ENCODE data around the gene FGF11.

Gene FGF11

GRCh38 chr17:7439462-7440112 lies at the start of gene FGF11:
Gene FGF11 (plus strand): TSS chr17:7439512. CDS start chr17:7439621, 109 bp downstream.
- Histone ChIP-seq H3K27ac (ENCODE audit: low read depth, low read length) (no peak within 1 kb of the TSS), H3K4me3 (ENCODE audit: low read length) (peak within 1 kb of the TSS; percentile 57), H3K9ac (ENCODE audit: low read length) (peak within 1 kb of the TSS; percentile 10), H3K36me3 (ENCODE audit: control insufficient read depth, insufficient read depth, low read length) (no peaks in the 10 kb centered on the region), H3K4me1 (ENCODE audit: control insufficient read depth, insufficient read depth, low read length) (peaks cover 15% of the 10 kb centered on the region), H3K27me3 (ENCODE audit: control insufficient read depth, insufficient read depth, low read length) (peaks cover 32% of the 10 kb centered on the region)

- peaks cover 10% of the 10 kb centered on the region for H3K36me3 ChIP-seq (ENCODE audit: control insufficient read depth, insufficient read depth, low read length)
- H3K4me3 ChIP-seq (ENCODE audit: low read length) = no peak overlapping the region
- no peaks in the 10 kb centered on the region for H3K27me3 ChIP-seq (ENCODE audit: control insufficient read depth, insufficient read depth, low read length)
- H3K4me1 ChIP-seq (ENCODE audit: control insufficient read depth, insufficient read depth, low read length) = no peaks in the 10 kb centered on the region
- no peak overlapping the region for H3K27ac ChIP-seq (ENCODE audit: low read depth, low read length)
- H3K9ac ChIP-seq (ENCODE audit: low read length) = no peak overlapping the region
Measured at GRCh38 chr17:7389924-7390910, 49.1 kb upstream of the FGF11 start.

- Histone ChIP-seq H3K27me3 (ENCODE audit: control insufficient read depth, insufficient read depth, low read length) (no peaks in the 10 kb centered on the region), H3K4me1 (ENCODE audit: control insufficient read depth, insufficient read depth, low read length) (no peaks in the 10 kb centered on the region), H3K9ac (ENCODE audit: low read length) (no peak overlapping the region), H3K36me3 (ENCODE audit: control insufficient read depth, insufficient read depth, low read length) (peaks cover 10% of the 10 kb centered on the region), H3K27ac (ENCODE audit: low read depth, low read length) (no peak overlapping the region), H3K4me3 (ENCODE audit: low read length) (no peak overlapping the region)
Measured at GRCh38 chr17:7391307-7391706, 48.0 kb upstream of the FGF11 start.

DNA sequence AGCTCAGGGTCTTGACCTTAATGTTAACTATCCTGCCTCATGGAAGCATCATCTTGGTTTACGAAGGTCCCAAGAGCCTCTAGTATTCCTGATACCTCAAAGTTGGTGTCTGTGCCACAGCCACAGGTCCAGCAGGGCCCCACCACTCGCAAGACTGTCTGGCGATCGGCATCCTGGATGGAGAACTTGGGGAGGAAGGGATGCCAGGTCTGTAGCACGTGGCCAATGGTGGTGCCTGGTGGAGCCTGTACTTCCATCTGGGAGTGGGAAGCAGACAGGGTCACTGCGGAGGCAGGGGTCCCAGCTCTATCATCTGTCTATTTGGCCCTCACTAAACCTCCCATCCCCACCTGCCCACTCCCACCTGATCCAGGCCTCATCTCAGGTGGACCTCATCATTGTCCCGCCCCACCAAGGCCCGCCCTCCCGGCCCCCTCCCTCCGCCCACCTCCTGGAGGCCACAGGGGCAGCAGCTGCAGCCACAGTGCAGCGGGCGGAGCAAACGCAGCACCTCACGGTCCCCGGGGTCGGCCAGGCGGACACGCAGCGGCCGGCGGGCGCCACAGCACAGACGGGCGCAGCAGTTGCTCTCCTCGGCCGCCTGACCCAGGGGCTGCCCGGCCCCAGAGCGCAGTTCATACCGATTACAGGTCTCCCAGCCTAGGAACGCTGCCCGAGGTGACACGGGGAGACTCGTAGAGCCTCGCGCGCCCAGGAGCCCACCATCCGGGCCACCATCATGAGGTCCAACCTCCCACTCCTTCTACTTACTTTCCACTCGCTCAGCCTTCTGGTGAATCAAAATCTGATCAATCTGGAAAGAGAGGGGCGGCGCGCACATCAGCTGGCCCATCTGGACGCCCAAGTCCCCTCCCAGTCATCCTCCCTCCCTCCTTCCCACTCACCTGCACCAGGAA lies 46.4 kb upstream of the FGF11 start:
- H3K4me1 ChIP-seq (ENCODE audit: control insufficient read depth, insufficient read depth, low read length) = no peaks in the 10 kb centered on the region
- H3K27ac ChIP-seq (ENCODE audit: low read depth, low read length) = no peak overlapping the region
- no peaks in the 10 kb centered on the region for H3K27me3 ChIP-seq (ENCODE audit: control insufficient read depth, insufficient read depth, low read length)
- H3K36me3 ChIP-seq (ENCODE audit: control insufficient read depth, insufficient read depth, low read length) = peaks cover 10% of the 10 kb centered on the region
- H3K9ac ChIP-seq (ENCODE audit: low read length) = no peak overlapping the region
- peak overlapping the region; percentile 83 for H3K4me3 ChIP-seq (ENCODE audit: low read length)

- Histone ChIP-seq H3K4me3 (ENCODE audit: low read length) (peak overlapping the region; percentile 83), H3K27me3 (ENCODE audit: control insufficient read depth, insufficient read depth, low read length) (no peaks in the 10 kb centered on the region), H3K27ac (ENCODE audit: low read depth, low read length) (peak overlapping the region; percentile 86), H3K4me1 (ENCODE audit: control insufficient read depth, insufficient read depth, low read length) (no peaks in the 10 kb centered on the region), H3K9ac (ENCODE audit: low read length) (peak overlapping the region; percentile 54), H3K36me3 (ENCODE audit: control insufficient read depth, insufficient read depth, low read length) (peaks cover 10% of the 10 kb centered on the region)
Measured at GRCh38 chr17:7393613-7394451, 45.5 kb upstream of the FGF11 start.

GRCh38 chr17:7394452-7395191 lies 44.7 kb upstream of the FGF11 start, which contains the start of gene PLSCR3:
Gene PLSCR3 (minus strand): TSS chr17:7394525. CDS start chr17:7394110, 415 bp downstream.
- Histone ChIP-seq H3K9ac (ENCODE audit: low read length) (peak within 1 kb of the TSS; percentile 88), H3K36me3 (ENCODE audit: control insufficient read depth, insufficient read depth, low read length) (peaks cover 5% of the 10 kb centered on the region), H3K4me3 (ENCODE audit: low read length) (peak within 1 kb of the TSS; percentile 83), H3K27ac (ENCODE audit: low read depth, low read length) (peak within 1 kb of the TSS; percentile 86), H3K27me3 (ENCODE audit: control insufficient read depth, insufficient read depth, low read length) (no peaks in the 10 kb centered on the region), H3K4me1 (ENCODE audit: control insufficient read depth, insufficient read depth, low read length) (no peaks in the 10 kb centered on the region)

- H3K36me3 ChIP-seq (ENCODE audit: control insufficient read depth, insufficient read depth, low read length) = peaks cover 3% of the 10 kb centered on the region
- no peak overlapping the region for H3K27ac ChIP-seq (ENCODE audit: low read depth, low read length)
- H3K9ac ChIP-seq (ENCODE audit: low read length) = no peak overlapping the region
- H3K4me1 ChIP-seq (ENCODE audit: control insufficient read depth, insufficient read depth, low read length) = no peaks in the 10 kb centered on the region
- H3K4me3 ChIP-seq (ENCODE audit: low read length) = no peak overlapping the region
- H3K27me3 ChIP-seq (ENCODE audit: control insufficient read depth, insufficient read depth, low read length) = no peaks in the 10 kb centered on the region
Measured at GRCh38 chr17:7396147-7396546, 43.2 kb upstream of the FGF11 start.

- no peak overlapping the region for H3K27ac ChIP-seq (ENCODE audit: low read depth, low read length)
- no peaks in the 10 kb centered on the region for H3K27me3 ChIP-seq (ENCODE audit: control insufficient read depth, insufficient read depth, low read length)
- H3K4me1 ChIP-seq (ENCODE audit: control insufficient read depth, insufficient read depth, low read length) = peaks cover 7% of the 10 kb centered on the region
- no peak overlapping the region for H3K4me3 ChIP-seq (ENCODE audit: low read length)
- H3K9ac ChIP-seq (ENCODE audit: low read length) = no peak overlapping the region
- no peaks in the 10 kb centered on the region for H3K36me3 ChIP-seq (ENCODE audit: control insufficient read depth, insufficient read depth, low read length)
Measured at GRCh38 chr17:7398612-7399011, 40.7 kb upstream of the FGF11 start.

DNA sequence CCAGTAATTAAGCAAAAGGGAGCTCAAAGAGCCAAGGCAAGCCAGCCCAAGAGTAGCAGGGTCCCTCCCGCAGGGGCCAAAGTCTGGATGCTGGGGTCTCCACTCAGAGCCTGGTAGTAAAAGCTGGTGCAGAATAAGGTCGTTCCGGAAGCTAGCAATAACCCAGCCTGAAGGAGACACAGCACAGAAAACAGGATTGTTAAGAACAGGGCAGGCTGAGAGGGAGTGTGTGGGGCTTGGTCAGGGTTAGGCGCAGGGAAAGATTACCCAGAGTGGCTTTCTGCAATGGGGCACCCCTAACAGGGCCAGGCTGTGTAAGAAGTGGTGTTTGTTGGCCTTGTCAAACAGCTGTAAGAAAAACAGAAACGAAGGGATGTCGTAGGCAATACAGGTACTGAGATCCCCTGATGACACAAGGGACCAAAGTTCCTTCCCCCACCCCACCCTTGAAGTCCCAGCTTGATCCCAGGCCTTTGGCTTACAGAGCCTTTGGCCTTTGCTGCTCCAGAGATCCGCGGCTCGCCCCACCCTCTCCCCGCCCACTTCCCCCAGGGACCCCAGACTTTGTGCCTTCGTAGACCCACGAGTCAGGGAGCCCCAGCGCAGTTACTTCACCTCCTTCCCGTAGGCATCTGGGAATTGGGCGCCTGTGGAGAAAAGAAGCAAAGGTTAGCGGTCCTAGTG lies 36.1 kb upstream of the FGF11 start:
- peak overlapping the region; percentile 87 for H3K4me3 ChIP-seq (ENCODE audit: low read length)
- H3K27me3 ChIP-seq (ENCODE audit: control insufficient read depth, insufficient read depth, low read length) = peaks cover 2% of the 10 kb centered on the region
- no peaks in the 10 kb centered on the region for H3K36me3 ChIP-seq (ENCODE audit: control insufficient read depth, insufficient read depth, low read length)
- peak overlapping the region; percentile 90 for H3K27ac ChIP-seq (ENCODE audit: low read depth, low read length)
- peaks cover 12% of the 10 kb centered on the region for H3K4me1 ChIP-seq (ENCODE audit: control insufficient read depth, insufficient read depth, low read length)
- H3K9ac ChIP-seq (ENCODE audit: low read length) = peak overlapping the region; percentile 75

DNA sequence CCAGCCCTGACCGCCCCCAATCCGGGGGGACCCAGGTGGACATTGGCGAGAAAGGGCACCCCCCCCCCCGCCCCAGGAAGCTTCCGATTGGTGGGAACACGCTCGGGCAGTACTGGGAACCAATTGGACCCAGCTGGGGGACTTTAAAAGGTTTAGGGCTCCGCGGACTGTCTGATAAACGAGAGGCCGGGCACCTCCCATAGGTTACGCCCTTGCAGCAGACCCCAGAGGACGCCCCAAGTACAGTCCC lies 35.7 kb upstream of the FGF11 start:
- Histone ChIP-seq H3K27me3 (ENCODE audit: control insufficient read depth, insufficient read depth, low read length) (peaks cover 2% of the 10 kb centered on the region), H3K9ac (ENCODE audit: low read length) (peak overlapping the region; percentile 71), H3K27ac (ENCODE audit: low read depth, low read length) (peak overlapping the region; percentile 90), H3K36me3 (ENCODE audit: control insufficient read depth, insufficient read depth, low read length) (no peaks in the 10 kb centered on the region), H3K4me3 (ENCODE audit: low read length) (peak overlapping the region; percentile 87), H3K4me1 (ENCODE audit: control insufficient read depth, insufficient read depth, low read length) (peaks cover 12% of the 10 kb centered on the region)
